ENCODE results near the gene FXYD4.

Gene FXYD4

DNA sequence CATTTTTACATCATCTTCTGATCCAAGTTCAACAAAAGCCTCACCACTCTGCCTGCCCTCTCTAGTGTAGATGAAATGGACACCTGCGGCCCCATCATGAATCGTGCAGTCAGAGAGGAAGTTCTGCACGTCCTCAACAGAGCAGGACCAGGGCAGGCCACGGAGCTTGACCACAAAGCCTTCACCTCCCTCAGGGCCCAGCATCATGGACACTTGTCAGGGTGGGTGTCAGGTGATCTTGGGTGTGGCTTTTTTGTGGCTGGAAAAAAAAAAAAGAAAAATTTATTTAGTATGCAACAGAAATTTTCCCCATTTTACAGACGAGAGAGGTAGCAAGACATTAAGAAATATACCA, 16.2 kb downstream of the FXYD4 start:
- no peak overlapping the region for H2BK5ac ChIP-seq (ENCODE audit: low read depth, low read length, poor library complexity)
- no peak overlapping the region for H3K23ac ChIP-seq (ENCODE audit: low read length)
- H2BK120ac ChIP-seq (ENCODE audit: insufficient read depth, low read length, poor library complexity) = no peak overlapping the region
- H2AK5ac ChIP-seq (ENCODE audit: low read length) = no peak overlapping the region
- peak overlapping the region; percentile 3 for H3K4me3 ChIP-seq (ENCODE audit: low read depth, low read length)
- no peak overlapping the region for H4K8ac ChIP-seq (ENCODE audit: low read depth, low read length)
- no peak overlapping the region for H4K12ac ChIP-seq (ENCODE audit: low read depth, low read length)
- no peak overlapping the region for H3K4ac ChIP-seq (ENCODE audit: low read depth, low read length)
- H3K18ac ChIP-seq (ENCODE audit: low read length) = peak overlapping the region; percentile 18
- peaks cover 44 to 54% of the 10 kb centered on the region in 2 experiments for H3K36me3 ChIP-seq (ENCODE audit: control insufficient read depth in 1 of 2, insufficient read depth in 2 of 2, low read length in 2 of 2)
- H3K4me1 ChIP-seq (ENCODE audit: control insufficient read depth in 1 of 2, insufficient read depth in 2 of 2, low read length in 2 of 2) = no peaks in the 10 kb centered on the region
- no peak for DNase-seq
- no peaks in the 10 kb centered on the region for H3K79me1 ChIP-seq (ENCODE audit: low read length)
- no peak overlapping the region for H2BK12ac ChIP-seq (ENCODE audit: low read length)
- H3K14ac ChIP-seq (ENCODE audit: low read length) = no peak overlapping the region
- no peak overlapping the region for H3K4me2 ChIP-seq (ENCODE audit: low read length)
- H2AFZ ChIP-seq (ENCODE audit: insufficient read depth, low read length, poor library complexity) = no peak overlapping the region
- H3K9ac ChIP-seq (ENCODE audit: low read length) = no peak overlapping the region
- H4K91ac ChIP-seq (ENCODE audit: low read depth, low read length) = no peak overlapping the region
- H3K27me3 ChIP-seq (ENCODE audit: insufficient read depth, low read length) = no peaks in the 10 kb centered on the region
- H3K79me2 ChIP-seq (ENCODE audit: control insufficient read depth, insufficient read depth, low read length, poor library complexity) = peaks cover 1% of the 10 kb centered on the region
- H3K9me3 ChIP-seq (ENCODE audit: insufficient read depth, low read depth, low read length) = no peaks in the 10 kb centered on the region
- H3K27ac ChIP-seq (ENCODE audit: low read depth, low read length) = no peak overlapping the region
- no CpG with 5 or more reads among the region's 5 CpGs for WGBS (ENCODE audit: extremely low coverage, insufficient coverage, insufficient read length)

DNA sequence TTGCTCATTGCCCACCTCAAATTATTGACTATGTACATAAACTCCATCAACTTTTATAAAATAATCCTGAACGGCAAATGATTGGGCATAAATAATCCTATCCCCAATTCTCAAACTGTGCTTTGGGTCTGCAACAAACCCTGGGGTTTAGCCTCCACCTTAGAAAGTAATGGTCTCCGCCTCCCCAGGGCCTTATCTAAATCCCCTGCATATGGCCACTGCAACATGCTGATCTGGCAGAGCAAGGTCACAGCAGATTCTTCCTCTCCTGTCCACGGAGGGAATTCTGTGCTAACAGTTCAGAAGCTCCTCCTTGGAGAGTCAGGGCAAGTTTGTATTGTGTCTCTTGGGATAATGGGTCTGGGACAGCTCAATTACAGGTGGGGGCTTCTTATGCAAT, 18.4 kb downstream of the FXYD4 start:
- Histone ChIP-seq H2AFZ (ENCODE audit: insufficient read depth, low read length, poor library complexity) (no peak overlapping the region), H3K27ac (ENCODE audit: low read depth, low read length) (no peak overlapping the region), H3K36me3 (ENCODE audit: control insufficient read depth in 1 of 2, insufficient read depth in 2 of 2, low read length in 2 of 2) (peaks cover 54 to 70% of the 10 kb centered on the region in 2 experiments), H2BK5ac (ENCODE audit: low read depth, low read length, poor library complexity) (no peak overlapping the region), H2BK120ac (ENCODE audit: insufficient read depth, low read length, poor library complexity) (no peak overlapping the region), H3K18ac (ENCODE audit: low read length) (no peak overlapping the region), H3K9ac (ENCODE audit: low read length) (no peak overlapping the region), H3K27me3 (ENCODE audit: insufficient read depth, low read length) (no peaks in the 10 kb centered on the region), H3K4ac (ENCODE audit: low read depth, low read length) (no peak overlapping the region), H3K4me2 (ENCODE audit: low read length) (no peak overlapping the region), H2AK5ac (ENCODE audit: low read length) (no peak overlapping the region), H3K9me3 (ENCODE audit: insufficient read depth, low read depth, low read length) (no peaks in the 10 kb centered on the region), H3K4me3 (ENCODE audit: low read depth, low read length) (no peak overlapping the region), H3K4me1 (ENCODE audit: control insufficient read depth in 1 of 2, insufficient read depth in 2 of 2, low read length in 2 of 2) (peaks cover 0 to under 1% of the 10 kb centered on the region in 2 experiments), H3K23ac (ENCODE audit: low read length) (no peak overlapping the region), H4K91ac (ENCODE audit: low read depth, low read length) (no peak overlapping the region), H3K79me1 (ENCODE audit: low read length) (no peaks in the 10 kb centered on the region), H4K12ac (ENCODE audit: low read depth, low read length) (no peak overlapping the region), H3K79me2 (ENCODE audit: control insufficient read depth, insufficient read depth, low read length, poor library complexity) (peaks cover 7% of the 10 kb centered on the region), H2BK12ac (ENCODE audit: low read length) (no peak overlapping the region), H3K14ac (ENCODE audit: low read length) (no peak overlapping the region), H4K8ac (ENCODE audit: low read depth, low read length) (no peak overlapping the region)
- WGBS (ENCODE audit: extremely low coverage, insufficient coverage, insufficient read length) = no CpG with 5 or more reads among the region's 3 CpGs
- DNase-seq = no peak

- Histone ChIP-seq H3K79me1 (ENCODE audit: low read length) (no peaks in the 10 kb centered on the region), H2AFZ (ENCODE audit: insufficient read depth, low read length, poor library complexity) (no peak overlapping the region), H3K27ac (ENCODE audit: low read depth, low read length) (no peak overlapping the region), H3K9ac (ENCODE audit: low read length) (no peak overlapping the region), H3K4ac (ENCODE audit: low read depth, low read length) (no peak overlapping the region), H3K36me3 (ENCODE audit: control insufficient read depth in 1 of 2, insufficient read depth in 2 of 2, low read length in 2 of 2) (peaks cover 54 to 71% of the 10 kb centered on the region in 2 experiments), H3K4me1 (ENCODE audit: control insufficient read depth in 1 of 2, insufficient read depth in 2 of 2, low read length in 2 of 2) (peaks cover 0 to 5% of the 10 kb centered on the region in 2 experiments), H2AK5ac (ENCODE audit: low read length) (no peak overlapping the region), H3K14ac (ENCODE audit: low read length) (no peak overlapping the region), H4K12ac (ENCODE audit: low read depth, low read length) (no peak overlapping the region), H4K91ac (ENCODE audit: low read depth, low read length) (no peak overlapping the region), H3K9me3 (ENCODE audit: insufficient read depth, low read depth, low read length) (no peaks in the 10 kb centered on the region), H3K4me3 (ENCODE audit: low read depth, low read length) (no peak overlapping the region), H2BK5ac (ENCODE audit: low read depth, low read length, poor library complexity) (no peak overlapping the region), H3K4me2 (ENCODE audit: low read length) (no peak overlapping the region), H4K8ac (ENCODE audit: low read depth, low read length) (no peak overlapping the region), H3K18ac (ENCODE audit: low read length) (no peak overlapping the region), H2BK12ac (ENCODE audit: low read length) (no peak overlapping the region), H3K27me3 (ENCODE audit: insufficient read depth, low read length) (no peaks in the 10 kb centered on the region), H2BK120ac (ENCODE audit: insufficient read depth, low read length, poor library complexity) (no peak overlapping the region), H3K79me2 (ENCODE audit: control insufficient read depth, insufficient read depth, low read length, poor library complexity) (peaks cover 8% of the 10 kb centered on the region), H3K23ac (ENCODE audit: low read length) (no peak overlapping the region)
- no CpG with 5 or more reads among the region's 5 CpGs for WGBS (ENCODE audit: extremely low coverage, insufficient coverage, insufficient read length)
- DNase-seq = no peak
Measured at GRCh38 chr10:43390333-43390732, 18.9 kb downstream of the FXYD4 start.

GRCh38 chr10:43390759-43391158, 19.3 kb downstream of the FXYD4 start:
- WGBS (ENCODE audit: extremely low coverage, insufficient coverage, insufficient read length) = no CpG with 5 or more reads among the region's 7 CpGs
- Histone ChIP-seq H3K4me3 (ENCODE audit: low read depth, low read length) (no peak overlapping the region), H3K9ac (ENCODE audit: low read length) (no peak overlapping the region), H3K18ac (ENCODE audit: low read length) (no peak overlapping the region), H3K14ac (ENCODE audit: low read length) (no peak overlapping the region), H2BK12ac (ENCODE audit: low read length) (no peak overlapping the region), H4K12ac (ENCODE audit: low read depth, low read length) (no peak overlapping the region), H3K9me3 (ENCODE audit: insufficient read depth, low read depth, low read length) (no peaks in the 10 kb centered on the region), H3K79me2 (ENCODE audit: control insufficient read depth, insufficient read depth, low read length, poor library complexity) (peaks cover 11% of the 10 kb centered on the region), H4K8ac (ENCODE audit: low read depth, low read length) (no peak overlapping the region), H2AFZ (ENCODE audit: insufficient read depth, low read length, poor library complexity) (no peak overlapping the region), H3K36me3 (ENCODE audit: control insufficient read depth in 1 of 2, insufficient read depth in 2 of 2, low read length in 2 of 2) (peaks cover 56 to 71% of the 10 kb centered on the region in 2 experiments), H3K4me2 (ENCODE audit: low read length) (no peak overlapping the region), H2BK5ac (ENCODE audit: low read depth, low read length, poor library complexity) (no peak overlapping the region), H4K91ac (ENCODE audit: low read depth, low read length) (no peak overlapping the region), H2BK120ac (ENCODE audit: insufficient read depth, low read length, poor library complexity) (no peak overlapping the region), H2AK5ac (ENCODE audit: low read length) (no peak overlapping the region), H3K4ac (ENCODE audit: low read depth, low read length) (no peak overlapping the region), H3K27ac (ENCODE audit: low read depth, low read length) (no peak overlapping the region), H3K27me3 (ENCODE audit: insufficient read depth, low read length) (no peaks in the 10 kb centered on the region), H3K23ac (ENCODE audit: low read length) (no peak overlapping the region), H3K4me1 (ENCODE audit: control insufficient read depth in 1 of 2, insufficient read depth in 2 of 2, low read length in 2 of 2) (peaks cover 0 to 7% of the 10 kb centered on the region in 2 experiments), H3K79me1 (ENCODE audit: low read length) (peaks cover 2% of the 10 kb centered on the region)
- no peak for DNase-seq
